Neural progenitor cell (in vitro differentiated cells): ENCODE results near the gene DSCAML1.

Experiments used
- EZH2phosphoT487 ChIP-seq: fragments of 200-600 bp; sonication (generic); IDR thresholded peaks from 2 replicates; pipeline ENCODE4 v1.6.1; 2017; ENCODE audit warnings: antibody characterized with exemption
- TF ChIP-seq, protein P1 (sequence below): fragments of 200-600 bp; sonication (generic); IDR thresholded peaks from 2 replicates; pipeline ENCODE4 v1.5.1; 2017; ENCODE audit warnings: antibody characterized with exemption, mild to moderate bottlenecking

DNA sequence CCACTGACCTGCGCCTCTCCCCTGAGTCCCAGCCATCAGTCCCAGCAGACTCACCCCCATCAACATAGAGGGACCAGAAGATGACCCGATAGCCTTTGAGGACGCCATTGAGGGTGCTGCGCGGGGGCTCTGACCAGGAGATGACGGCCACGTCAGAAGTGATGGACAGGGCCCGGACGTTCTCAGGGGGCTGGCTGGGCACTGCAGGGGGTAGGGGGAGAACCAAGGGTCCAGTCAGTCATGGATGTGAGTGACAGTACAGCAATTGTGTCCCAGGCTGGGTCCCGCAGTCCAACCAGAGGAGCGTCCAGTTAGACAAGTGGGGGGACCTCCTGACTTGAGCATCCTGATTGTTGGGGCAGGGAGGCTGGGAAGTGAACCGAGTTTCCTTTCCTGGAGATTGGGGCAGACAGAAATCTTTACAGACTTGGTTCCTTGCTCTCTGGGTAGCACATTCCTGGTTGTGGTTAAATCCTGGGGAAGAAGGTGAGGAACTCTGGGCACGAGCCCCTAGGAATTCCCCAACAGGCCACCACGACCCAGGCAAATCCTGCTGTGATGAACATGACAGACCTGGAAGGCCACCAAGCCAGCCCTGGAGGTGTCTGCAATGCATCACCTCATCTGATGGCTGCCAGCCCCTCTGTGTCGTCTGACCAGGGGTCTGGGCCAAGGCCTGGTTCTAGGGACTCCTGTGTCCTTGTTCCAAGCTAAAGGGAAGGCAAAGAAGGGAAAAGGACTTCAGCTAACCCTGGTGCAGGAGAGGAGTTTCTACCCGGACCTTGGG is 335.4 kb downstream of the DSCAML1 start:
- TF ChIP-seq, protein P1, sequence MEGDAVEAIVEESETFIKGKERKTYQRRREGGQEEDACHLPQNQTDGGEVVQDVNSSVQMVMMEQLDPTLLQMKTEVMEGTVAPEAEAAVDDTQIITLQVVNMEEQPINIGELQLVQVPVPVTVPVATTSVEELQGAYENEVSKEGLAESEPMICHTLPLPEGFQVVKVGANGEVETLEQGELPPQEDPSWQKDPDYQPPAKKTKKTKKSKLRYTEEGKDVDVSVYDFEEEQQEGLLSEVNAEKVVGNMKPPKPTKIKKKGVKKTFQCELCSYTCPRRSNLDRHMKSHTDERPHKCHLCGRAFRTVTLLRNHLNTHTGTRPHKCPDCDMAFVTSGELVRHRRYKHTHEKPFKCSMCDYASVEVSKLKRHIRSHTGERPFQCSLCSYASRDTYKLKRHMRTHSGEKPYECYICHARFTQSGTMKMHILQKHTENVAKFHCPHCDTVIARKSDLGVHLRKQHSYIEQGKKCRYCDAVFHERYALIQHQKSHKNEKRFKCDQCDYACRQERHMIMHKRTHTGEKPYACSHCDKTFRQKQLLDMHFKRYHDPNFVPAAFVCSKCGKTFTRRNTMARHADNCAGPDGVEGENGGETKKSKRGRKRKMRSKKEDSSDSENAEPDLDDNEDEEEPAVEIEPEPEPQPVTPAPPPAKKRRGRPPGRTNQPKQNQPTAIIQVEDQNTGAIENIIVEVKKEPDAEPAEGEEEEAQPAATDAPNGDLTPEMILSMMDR, result no peak
- no peak for TF ChIP-seq EZH2phosphoT487
